Neural cell (in vitro differentiated cells): ENCODE results near the gene PARK7. TPM values are rescaled to one million over a fixed set of nuclear protein-coding genes. Genes with fewer than 3 reads are reported as not detected.
A peak's percentile ranks its signal among the peaks of the same experiment; 100 is the strongest.

Experiments
- H2AFZ ChIP-seq: fragments of 200-600, 300-800 bp; sonication (generic), shearing (Covaris generic); 2 replicates; pipeline ENCODE4 v1.6.0; 2014; ENCODE audit warnings: low read depth, mild to moderate bottlenecking, antibody characterized with exemption, low read length, moderate library complexity
- H3F3A ChIP-seq: fragments of 200-600 bp; shearing (Covaris generic); 2 replicates; pipeline ENCODE4 v1.6.1; 2016; ENCODE audit warnings: mild to moderate bottlenecking, moderate library complexity, mixed read lengths, antibody characterized with exemption, low read length; ENCODE audit not compliant: insufficient read depth, poor library complexity, severe bottlenecking
- H3K27ac ChIP-seq: fragments of 200-600, 300-800 bp; sonication (generic), shearing (Covaris generic); 2 replicates; pipeline ENCODE4 v1.5.1; 2014; ENCODE audit warnings: mild to moderate bottlenecking, low read length, moderate library complexity
- H3K27me3 ChIP-seq: fragments of 300-800, 200-600 bp; sonication (generic), shearing (Covaris generic); 2 replicates; pipeline ENCODE4 v1.6.0; 2014; ENCODE audit warnings: mild to moderate bottlenecking, low read depth, low read length, moderate library complexity; ENCODE audit not compliant: insufficient read depth
- H3K36me3 ChIP-seq: fragments of 300-800, 200-600 bp; sonication (generic), shearing (Covaris generic); 2 replicates; pipeline ENCODE4 v1.5.1; 2014; ENCODE audit warnings: mild to moderate bottlenecking, antibody characterized with exemption, low read length, moderate library complexity; ENCODE audit not compliant: insufficient read depth
- H3K4me2 ChIP-seq: fragments of 300-800, 200-600 bp; sonication (generic), shearing (Covaris generic); 2 replicates; pipeline ENCODE4 v1.6.0; 2014; ENCODE audit warnings: mild to moderate bottlenecking, low read length
- H3K4me3 ChIP-seq: fragments of 300-800, 200-600 bp; sonication (generic), shearing (Covaris generic); 2 replicates; pipeline ENCODE4 v1.5.1; 2014; ENCODE audit warnings: mild to moderate bottlenecking, low read length, moderate library complexity
- H3K79me2 ChIP-seq: fragments of 200-600 bp; shearing (Covaris generic); replicated peaks from 2 replicates; pipeline ENCODE4 v1.6.0; 2014; ENCODE audit warnings: mild to moderate bottlenecking, low read length, moderate library complexity; ENCODE audit not compliant: insufficient read depth
- H3K9ac ChIP-seq: fragments of 300-800, 200-600 bp; sonication (generic), shearing (Covaris generic); 2 replicates; pipeline ENCODE4 v1.6.1; 2016; ENCODE audit warnings: mild to moderate bottlenecking, low read length, mixed read lengths
- H3K9me2 ChIP-seq: fragments of 200-600 bp; shearing (Covaris generic); 2 replicates; pipeline ENCODE4 v1.6.1; 2016; ENCODE audit warnings: mild to moderate bottlenecking, low read length, mixed read lengths; ENCODE audit not compliant: insufficient read depth
- H3K9me3 ChIP-seq: fragments of 200-600, 300-800 bp; sonication (generic), shearing (Covaris generic); 2 replicates; pipeline ENCODE4 v1.6.1; 2016; ENCODE audit warnings: mild to moderate bottlenecking, mixed run types, low read length, moderate library complexity, mixed read lengths
- H4K20me1 ChIP-seq: fragments of 200-600 bp; shearing (Covaris generic); 2 replicates; pipeline ENCODE4 v1.6.1; 2016; ENCODE audit warnings: mild to moderate bottlenecking, mixed run types; ENCODE audit not compliant: insufficient read depth
- CTCF ChIP-seq: fragments of 450-650 bp; IDR thresholded peaks from 2 replicates; pipeline ENCODE4 v1.5.1; 2014; ENCODE audit warnings: antibody characterized with exemption, mild to moderate bottlenecking, moderate library complexity; ENCODE audit not compliant: poor library complexity, severe bottlenecking
- EP300 ChIP-seq: fragments of 450-650 bp; conservative IDR thresholded peaks from 2 replicates; pipeline ENCODE4 v1.6.1; 2014; ENCODE audit warnings: antibody characterized with exemption, mild to moderate bottlenecking, moderate library complexity; ENCODE audit not compliant: poor library complexity, severe bottlenecking
- EZH2 ChIP-seq: fragments of 200-600, 300-800 bp; shearing (Covaris generic), sonication (generic); IDR thresholded peaks from 2 replicates; pipeline ENCODE4 v1.6.1; 2014; ENCODE audit warnings: antibody characterized with exemption, low read length, borderline replicate concordance, mild to moderate bottlenecking; ENCODE audit not compliant: insufficient read depth, poor library complexity, severe bottlenecking
- MXI1 ChIP-seq: fragments of 450-650 bp; conservative IDR thresholded peaks from 2 replicates; pipeline ENCODE4 v1.6.1; 2014; ENCODE audit warnings: antibody characterized with exemption, mild to moderate bottlenecking; ENCODE audit not compliant: poor library complexity, severe bottlenecking
- POLR2AphosphoS5 ChIP-seq: IDR thresholded peaks from 2 replicates; pipeline ENCODE4 v1.6.1; 2012
- RAD21 ChIP-seq: fragments of 450-650 bp; conservative IDR thresholded peaks from 2 replicates; pipeline ENCODE4 v1.6.1; 2014; ENCODE audit warnings: antibody characterized with exemption, mild to moderate bottlenecking, moderate library complexity
- REST ChIP-seq: IDR thresholded peaks from 2 replicates; pipeline ENCODE4 v1.6.1; 2012; ENCODE audit warnings: borderline replicate concordance
- SMC3 ChIP-seq: fragments of 450-650 bp; conservative IDR thresholded peaks from 2 replicates; pipeline ENCODE4 v1.6.1; 2014; ENCODE audit warnings: antibody characterized with exemption, mild to moderate bottlenecking, moderate library complexity; ENCODE audit not compliant: poor library complexity
- TAF1 ChIP-seq: IDR thresholded peaks from 2 replicates; pipeline ENCODE4 v1.6.1; 2012; ENCODE audit warnings: low read depth
- polyA plus RNA-seq: library from polyadenylated mRNA; depleted of rRNA; stranded (reverse); fragments of >200 nt; gene quantifications from 2 replicates; pipeline ENCODE4 v1.2.3, GENCODE V29; 2014

Gene PARK7
- polyA plus RNA-seq, 1 donor from 2014 or later: 378 TPM

DNA sequence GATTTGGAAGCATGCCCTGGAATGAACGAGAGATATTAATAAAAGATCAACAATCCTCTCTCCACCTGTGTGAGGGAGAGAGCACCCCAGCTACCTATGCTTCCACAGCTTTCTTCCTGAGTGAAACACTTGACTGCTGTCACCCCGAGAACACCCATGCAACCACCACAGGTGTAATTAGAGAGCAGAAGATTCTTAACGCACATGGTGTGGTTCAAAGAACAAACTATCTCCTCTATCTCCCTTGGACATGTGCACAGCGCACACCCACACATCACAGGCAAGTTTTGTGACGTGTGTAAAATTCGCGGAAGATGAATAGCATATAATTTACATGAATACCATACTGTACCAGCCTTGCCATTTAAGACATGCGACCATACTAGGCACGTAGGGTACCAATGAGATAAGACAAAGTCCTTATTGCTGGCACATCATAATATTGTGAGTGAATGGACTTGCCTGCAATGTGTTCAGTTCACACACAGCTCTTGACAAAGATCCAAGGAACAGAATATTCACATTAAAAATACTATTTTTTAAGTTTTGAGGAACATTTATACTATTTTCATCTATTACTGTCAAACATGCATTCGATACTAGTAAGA is 53.0 kb downstream of the PARK7 start:
- no peaks in the 10 kb centered on the region for H3K36me3 ChIP-seq
- H4K20me1 ChIP-seq: no peaks in the 10 kb centered on the region
- H3K9ac ChIP-seq: no peak overlapping the region
- H3K79me2 ChIP-seq: peaks cover 32% of the 10 kb centered on the region
- H3K4me2 ChIP-seq: no peak overlapping the region
- TF ChIP-seq REST (no peak), POLR2AphosphoS5 (no peak), EP300 (no peak), MXI1 (no peak), SMC3 (no peak), EZH2 (no peak), CTCF (no peak), RAD21 (no peak), TAF1 (no peak)
- H3K27ac ChIP-seq: no peak overlapping the region
- no peaks in the 10 kb centered on the region for H3K27me3 ChIP-seq
- H3K9me3 ChIP-seq: no peaks in the 10 kb centered on the region
- no peak overlapping the region for H3K4me3 ChIP-seq
- H3K9me2 ChIP-seq: no peaks in the 10 kb centered on the region
- no peak overlapping the region for H2AFZ ChIP-seq
- H3F3A ChIP-seq: no peaks in the 10 kb centered on the region

DNA sequence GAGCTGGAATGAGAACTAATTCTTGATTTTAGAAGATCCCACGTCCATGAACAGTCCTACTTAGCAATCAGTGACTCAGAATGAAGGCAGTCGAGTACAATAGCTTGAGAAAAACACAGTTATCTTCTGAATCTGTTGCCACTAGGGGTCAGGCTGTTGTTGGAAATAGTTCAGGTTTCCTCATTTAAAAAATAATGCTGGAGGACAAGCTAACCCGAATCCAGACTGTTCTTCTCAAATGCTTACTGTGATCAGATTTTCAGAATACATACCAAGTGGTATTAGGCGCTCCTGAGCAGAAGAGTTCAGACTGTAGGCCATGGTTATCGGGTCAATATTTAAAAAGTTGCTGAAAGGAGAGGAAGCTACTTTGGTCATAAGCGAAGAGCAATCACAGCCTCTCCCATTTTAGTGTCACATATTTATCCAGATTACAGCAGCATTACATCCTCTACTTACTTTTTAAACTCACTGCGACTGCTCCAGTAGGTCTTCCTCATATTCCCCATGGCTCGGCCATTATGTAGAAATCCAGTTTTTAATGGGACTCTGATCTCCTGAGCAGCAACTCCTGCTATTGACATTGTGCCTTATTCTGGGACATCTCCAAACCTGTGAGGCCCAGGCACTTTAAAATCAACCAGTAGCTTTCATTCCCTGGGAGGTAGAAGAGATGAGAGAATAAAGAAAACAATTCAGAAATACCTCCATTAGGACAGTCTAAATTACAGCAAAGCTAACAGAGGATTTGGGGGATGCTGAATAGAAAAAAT is 53.7 kb downstream of the PARK7 start:
- Histone ChIP-seq H3K79me2 (peaks cover 37% of the 10 kb centered on the region), H3K9me2 (no peaks in the 10 kb centered on the region), H3K36me3 (no peaks in the 10 kb centered on the region), H3K4me3 (no peak overlapping the region), H4K20me1 (no peaks in the 10 kb centered on the region), H3K27ac (no peak overlapping the region), H3K9ac (no peak overlapping the region), H3F3A (peaks cover 3% of the 10 kb centered on the region), H3K4me2 (no peak overlapping the region), H3K27me3 (no peaks in the 10 kb centered on the region), H2AFZ (no peak overlapping the region), H3K9me3 (no peaks in the 10 kb centered on the region)
- peak; percentile 80 for TF ChIP-seq RAD21
- TF ChIP-seq CTCF: peak; percentile 81
- TF ChIP-seq SMC3: peak; percentile 83
- TF ChIP-seq EP300: no peak
